ENCODE data around the gene GPR75.

Gene GPR75

GRCh38 chr2:53848062-53848461 lies 11.7 kb downstream of the GPR75 start:
- no peak for TF ChIP-seq MAX (IDR thresholded peaks at IDR 0.05)
- TF ChIP-seq CREB1 (IDR thresholded peaks at IDR 0.05; ENCODE audit: low read depth), result no peak
- no peak for TF ChIP-seq EGR1 (IDR thresholded peaks at IDR 0.05)
- TF ChIP-seq TEAD4 (IDR thresholded peaks at IDR 0.05), result no peak
- no peak for TF ChIP-seq YY1 (IDR thresholded peaks at IDR 0.05; ENCODE audit: low read depth)

- TF ChIP-seq EGR1 (IDR thresholded peaks at IDR 0.05) (no peak), REST (IDR thresholded peaks at IDR 0.05; ENCODE audit: low read depth) (no peak), YY1 (IDR thresholded peaks at IDR 0.05; ENCODE audit: low read depth) (no peak), USF1 (IDR thresholded peaks at IDR 0.05) (no peak)
Observed at GRCh38 chr2:53843595-53843994, 16.2 kb downstream of the GPR75 start.

GRCh38 chr2:53842891-53843290 lies 16.9 kb downstream of the GPR75 start:
- TF ChIP-seq RAD21 (IDR thresholded peaks at IDR 0.05; ENCODE audit: low read depth), result no peak
- TF ChIP-seq YY1 (IDR thresholded peaks at IDR 0.05; ENCODE audit: low read depth), result no peak
- no peak for TF ChIP-seq EGR1 (IDR thresholded peaks at IDR 0.05)
- no peak for TF ChIP-seq CEBPB (IDR thresholded peaks at IDR 0.05)
- no peak for TF ChIP-seq TCF12 (IDR thresholded peaks at IDR 0.05; ENCODE audit: low read depth)
- TF ChIP-seq FOXM1 (IDR thresholded peaks at IDR 0.05; ENCODE audit: borderline replicate concordance, low read depth), result no peak
- TF ChIP-seq TAF1 (IDR thresholded peaks at IDR 0.05; ENCODE audit: low read depth), result no peak
- TF ChIP-seq ZBTB7A (IDR thresholded peaks at IDR 0.05; ENCODE audit: low read depth), result no peak
- no peak for TF ChIP-seq TEAD4 (IDR thresholded peaks at IDR 0.05)
- TF ChIP-seq USF1 (IDR thresholded peaks at IDR 0.05), result no peak
- no peak for TF ChIP-seq NFIC (IDR thresholded peaks at IDR 0.05)
- TF ChIP-seq EP300 (IDR thresholded peaks at IDR 0.05; ENCODE audit: borderline replicate concordance), result no peak
- TF ChIP-seq CREB1 (IDR thresholded peaks at IDR 0.05; ENCODE audit: low read depth), result no peak

- no peak for TF ChIP-seq NFIC (IDR thresholded peaks at IDR 0.05)
- TF ChIP-seq ZBTB7A (IDR thresholded peaks at IDR 0.05; ENCODE audit: low read depth), result no peak
- TF ChIP-seq FOXM1 (IDR thresholded peaks at IDR 0.05; ENCODE audit: borderline replicate concordance, low read depth), result no peak
- no peak for TF ChIP-seq TAF1 (IDR thresholded peaks at IDR 0.05; ENCODE audit: low read depth)
- TF ChIP-seq EP300 (IDR thresholded peaks at IDR 0.05; ENCODE audit: borderline replicate concordance), result no peak
- no peak for TF ChIP-seq USF1 (IDR thresholded peaks at IDR 0.05)
- no peak for TF ChIP-seq CREB1 (IDR thresholded peaks at IDR 0.05; ENCODE audit: low read depth)
Observed at GRCh38 chr2:53840580-53840979, 19.2 kb downstream of the GPR75 start.

GRCh38 chr2:53829273-53829979 lies 30.3 kb downstream of the GPR75 start:
- TF ChIP-seq YY1 (IDR thresholded peaks at IDR 0.05; ENCODE audit: low read depth) (no peak), ZBTB7A (IDR thresholded peaks at IDR 0.05; ENCODE audit: low read depth) (no peak), EGR1 (IDR thresholded peaks at IDR 0.05) (no peak), USF1 (IDR thresholded peaks at IDR 0.05) (no peak), NFIC (IDR thresholded peaks at IDR 0.05) (no peak), FOXM1 (IDR thresholded peaks at IDR 0.05; ENCODE audit: borderline replicate concordance, low read depth) (no peak), TEAD4 (IDR thresholded peaks at IDR 0.05) (no peak)

GRCh38 chr2:53828331-53828730 lies 31.4 kb downstream of the GPR75 start:
- TF ChIP-seq EP300 (IDR thresholded peaks at IDR 0.05; ENCODE audit: borderline replicate concordance), result no peak
- TF ChIP-seq USF1 (IDR thresholded peaks at IDR 0.05), result no peak
- no peak for TF ChIP-seq REST (IDR thresholded peaks at IDR 0.05; ENCODE audit: low read depth)
- TF ChIP-seq YY1 (IDR thresholded peaks at IDR 0.05; ENCODE audit: low read depth), result no peak
- no peak for TF ChIP-seq FOXM1 (IDR thresholded peaks at IDR 0.05; ENCODE audit: borderline replicate concordance, low read depth)
- TF ChIP-seq CEBPB (IDR thresholded peaks at IDR 0.05), result no peak
- no peak for TF ChIP-seq ZBTB7A (IDR thresholded peaks at IDR 0.05; ENCODE audit: low read depth)
- no peak for TF ChIP-seq TAF1 (IDR thresholded peaks at IDR 0.05; ENCODE audit: low read depth)
- no peak for TF ChIP-seq MAX (IDR thresholded peaks at IDR 0.05)
- TF ChIP-seq NFIC (IDR thresholded peaks at IDR 0.05), result no peak
- TF ChIP-seq TEAD4 (IDR thresholded peaks at IDR 0.05), result no peak
- no peak for TF ChIP-seq EGR1 (IDR thresholded peaks at IDR 0.05)
- TF ChIP-seq RAD21 (IDR thresholded peaks at IDR 0.05; ENCODE audit: low read depth), result no peak
- TF ChIP-seq CREB1 (IDR thresholded peaks at IDR 0.05; ENCODE audit: low read depth), result no peak
- TF ChIP-seq TCF12 (IDR thresholded peaks at IDR 0.05; ENCODE audit: low read depth), result no peak

Measured in Ishikawa (cell line).